HepG2 (cell line): Measurements from ENCODE around the gene ZFP36. TPM values are rescaled to one million over a fixed set of nuclear protein-coding genes. Genes with fewer than 3 reads are reported as not detected.

Experiments
- ATAC-seq: fragments of 200-7000 bp; cut with Tn5 transposase; 3 replicates; pipeline ENCODE4 v1.9.1; 2020; ENCODE audit warnings: mild to moderate bottlenecking, moderate library complexity
- BruUV-seq: library from RNA; stranded (reverse); fragments of 400-500 nt; replicated peaks from 2 replicates; lab custom pipeline; 2021; lab: Mats Ljungman, UMichigan
- CTCF ChIA-PET: fragments of 300-600 bp; formaldehyde crosslinking; extraction: SDS; loops from one replicate; lab custom pipeline; 2021; ENCODE audit warnings: low total read pairs, inconsistent platforms, low intra/inter-chr PET ratio; lab: Yijun Ruan, JAX
- POLR2A ChIA-PET: fragments of 350-600 bp; sonication (Branson Sonifier 250); formaldehyde crosslinking; loops from one replicate; lab custom pipeline; 2020; ENCODE audit warnings: antibody characterized with exemption, inconsistent platforms; lab: Yijun Ruan, JAX
- DNase-seq: peaks from one replicate; pipeline ENCODE4 v3.0.0-alpha.2; 2015; ENCODE audit warnings: low spot score
- FAIRE-seq: peaks from 3 replicates; lab custom pipeline; 2011; peaks lifted over from hg19 to GRCh38; lab: Jason Lieb, UNC
- H2AFZ ChIP-seq: one replicate; pipeline ENCODE4 v1.6.1; 2011; ENCODE audit warnings: low read length, inconsistent platforms
- H3K27ac ChIP-seq: fragments of 300-600 bp; 3 replicates; pipeline ENCODE4 v1.8.0; 2011; ENCODE audit warnings: mixed run types, mild to moderate bottlenecking, mixed read lengths, low read length, inconsistent platforms; ENCODE audit not compliant: insufficient read depth; ENCODE audit errors: extremely low read length
- H3K27me3 ChIP-seq, 2 experiments: fragments of 200-600 bp in 1 of 2; 2 replicates in 1 of 2; 3 replicates in 1 of 2; pipeline versions ENCODE4 v1.6.0 to v1.8.0; 2011; ENCODE audit warnings: low read length in 2 of 2, mild to moderate bottlenecking in 2 of 2, moderate library complexity in 2 of 2, inconsistent platforms in 1 of 2; ENCODE audit not compliant: insufficient read depth in 2 of 2, control insufficient read depth in 1 of 2
- H3K36me3 ChIP-seq, 2 experiments: fragments of 200-600 bp in 1 of 2; replicated peaks in 1 of 2; 2 replicates in 1 of 2; 3 replicates in 1 of 2; pipeline versions ENCODE4 v1.5.1 to v1.8.0; 2011; ENCODE audit warnings: low read length in 2 of 2, inconsistent platforms in 1 of 2; ENCODE audit not compliant: insufficient read depth in 2 of 2, control insufficient read depth in 1 of 2
- H3K4me1 ChIP-seq: 2 replicates; pipeline ENCODE4 v1.5.1; 2012; ENCODE audit warnings: low read length, inconsistent platforms; ENCODE audit not compliant: insufficient read depth
- H3K4me2 ChIP-seq: 2 replicates; pipeline ENCODE4 v1.6.0; 2011; ENCODE audit warnings: low read depth, low read length, inconsistent platforms
- H3K4me3 ChIP-seq, 3 experiments: fragments of 200-600 bp in 1 of 3; sonication (generic), shearing (Covaris generic) in 1 of 3; replicated peaks in 1 of 3; 2 replicates each; pipeline ENCODE4 v1.5.1; 2011 to 2016; ENCODE audit warnings: low read length in 3 of 3, inconsistent platforms in 2 of 3, low read depth in 2 of 3, mild to moderate bottlenecking in 2 of 3, control low read depth in 1 of 3, mixed read lengths in 1 of 3; ENCODE audit not compliant: insufficient read depth in 1 of 3
- H3K79me2 ChIP-seq: one replicate; pipeline ENCODE4 v1.6.1; 2011; ENCODE audit warnings: low read length, inconsistent platforms; ENCODE audit not compliant: insufficient read depth
- H3K9ac ChIP-seq: 2 replicates; pipeline ENCODE4 v1.6.0; 2011; ENCODE audit warnings: mild to moderate bottlenecking, low read depth, low read length, inconsistent platforms; ENCODE audit not compliant: insufficient read depth
- H3K9me3 ChIP-seq: 2 replicates; pipeline ENCODE4 v1.5.1; 2012; ENCODE audit warnings: mild to moderate bottlenecking, low read length
- H4K20me1 ChIP-seq: 2 replicates; pipeline ENCODE4 v1.6.0; 2011; ENCODE audit warnings: inconsistent platforms, mild to moderate bottlenecking, low read length, moderate library complexity; ENCODE audit not compliant: insufficient read depth
- ATF7 ChIP-seq, 2 experiments: fragments of 450-650 bp in 1 of 2; sonication (generic) in 1 of 2; formaldehyde crosslinking in 1 of 2; IDR thresholded peaks; 2 replicates each; pipeline versions ENCODE4 v1.4.0 to v1.6.1; 2016 to 2020; ENCODE audit warnings: antibody characterized with exemption in 1 of 2, mild to moderate bottlenecking in 1 of 2, missing genetic modification reagents in 1 of 2
- FOSL2 ChIP-seq: sonication (generic); formaldehyde crosslinking; IDR thresholded peaks from 2 replicates; pipeline ENCODE4 v1.4.0; 2020; ENCODE audit warnings: missing genetic modification reagents
- MXD3 ChIP-seq: IDR thresholded peaks from 2 replicates; pipeline ENCODE4 v1.6.1; 2016; ENCODE audit warnings: mild to moderate bottlenecking, missing biosample characterization, missing genetic modification reagents
- NFE2L1 ChIP-seq: sonication (generic); formaldehyde crosslinking; IDR thresholded peaks from 2 replicates; pipeline ENCODE4 v1.4.0; 2020; ENCODE audit warnings: missing genetic modification reagents, mild to moderate bottlenecking, borderline replicate concordance
- NR2C2 ChIP-seq: sonication (generic); formaldehyde crosslinking; IDR thresholded peaks from 2 replicates; pipeline ENCODE4 v1.4.0; 2020; ENCODE audit warnings: missing genetic modification reagents, mild to moderate bottlenecking, moderate library complexity, borderline replicate concordance
- PCBP2 ChIP-seq: fragments of 200-400 bp; formaldehyde crosslinking; optimal IDR thresholded peaks from 2 replicates; pipeline ENCODE3; 2018; ENCODE audit warnings: low read length, low read depth; ENCODE audit not compliant: poor library complexity, severe bottlenecking
- SNAPC2 ChIP-seq: sonication (generic); formaldehyde crosslinking; IDR thresholded peaks from 2 replicates; pipeline ENCODE4 v1.8.1; 2022; ENCODE audit warnings: mild to moderate bottlenecking, missing genetic modification reagents
- TEAD3 ChIP-seq: optimal IDR thresholded peaks from 2 replicates; pipeline ENCODE3; 2016; ENCODE audit warnings: borderline replicate concordance
- ZEB1 ChIP-seq: IDR thresholded peaks from 2 replicates; pipeline ENCODE4 v1.6.1; 2012; ENCODE audit warnings: mild to moderate bottlenecking, low read depth, inconsistent platforms; ENCODE audit not compliant: insufficient replicate concordance
- ZNF441 ChIP-seq: sonication (generic); formaldehyde crosslinking; IDR thresholded peaks from 2 replicates; pipeline ENCODE4 v1.7.0; 2021; ENCODE audit warnings: missing genetic modification reagents, borderline replicate concordance
- ZNF609 ChIP-seq: sonication (generic); formaldehyde crosslinking; IDR thresholded peaks from 2 replicates; pipeline ENCODE4 v1.4.0; 2020; ENCODE audit warnings: mild to moderate bottlenecking, missing genetic modification reagents, borderline replicate concordance
- WGBS: methylation state at CpG from one replicate; pipeline ENCODE4 v1.1.6; 2017; ENCODE audit warnings: low lambda C conversion rate; 5-methylcytosine and 5-hydroxymethylcytosine counted together
- in situ Hi-C: cut with HindIII; loops from 2 replicates; pipeline ENCODE4 v1.10.0; 2017; ENCODE audit warnings: low pct_unique_long_range_greater_than_20kb; ENCODE audit not compliant: extremely low pct_ligation_motif_present
- intact Hi-C: fragments of 100-400 bp; cut with micrococcal nuclease; formaldehyde crosslinking; loops from one replicate; pipeline ENCODE4 v1.10.0; 2022; ENCODE audit not compliant: unreplicated experiment
- polyA plus RNA-seq, 8 experiments: library from polyadenylated mRNA; depleted of rRNA in 3 of 8; stranded (reverse) in 7 of 8; unstranded in 1 of 8; fragments of >200 nt; fragmentation: Illumina TruSeq in 4 of 8; extraction: Trizol in 4 of 8; gene quantifications; 2 replicates each; pipeline versions ENCODE4 v1.2.1 to v1.2.3, GENCODE V29; 2011 to 2016; ENCODE audit warnings: low read depth in 4 of 8, missing spikeins in 1 of 8, mixed read lengths in 1 of 8; ENCODE audit not compliant: insufficient read depth in 1 of 8
- total RNA-seq, 5 experiments: library from RNA; depleted of rRNA; stranded (reverse); fragments of >200 nt; fragmentation: Illumina TruSeq; extraction: Trizol; gene quantifications; 2 replicates each; pipeline ENCODE4 v1.2.3, GENCODE V29; 2016; ENCODE audit warnings: low read depth in 1 of 5

Gene ZFP36
- total and polyA plus RNA-seq, 2 of the 13 experiments (the other 11 are each of a cell fraction or from before 2014, with no cell fraction given): 1.4 to 1.7 TPM

GRCh38 chr19:39436350-39436716 lies 29.7 kb downstream of the ZFP36 start:
- Histone ChIP-seq H3K9ac (peak overlapping the region; percentile 99), H3K27ac (peak overlapping the region; percentile 88), H3K27me3 (no peaks in the 10 kb centered on the region; a peak in 1 of 5 replicates), H3K9me3 (no peaks in the 10 kb centered on the region), H3K4me3 (peak overlapping the region; percentile 64 to 99 (median 77)), H2AFZ (no peak overlapping the region), H3K79me2 (peaks cover 24% of the 10 kb centered on the region), H3K4me1 (peaks cover 73% of the 10 kb centered on the region), H4K20me1 (peaks cover 29% of the 10 kb centered on the region), H3K36me3 (peaks cover 11 to 26% of the 10 kb centered on the region in 2 experiments), H3K4me2 (peak overlapping the region; percentile 95)
- FAIRE-seq (no peak), DNase-seq (no peak), ATAC-seq (no peak)
- intact Hi-C loops (no loop called here), in situ Hi-C loops (no loop called here)
- WGBS: 1% methylated on average over 2 of the region's 2 CpGs
- POLR2A ChIA-PET: interaction anchor here (0.6 to 1.8 kb wide), 39 partner anchors 8 to 534 kb away, joined by 3 to 78 read pairs (median 5); partner anchors contain the start of genes EID2, EID2B, FBL and MED29
- TF ChIP-seq PCBP2: peak; percentile 80
- TF ChIP-seq ZEB1: no peak
- 0 out of 2 replicates have a peak, but pooled peaks have one; percentile 8 for TF ChIP-seq ZNF441 (CRISPR knock-in tag)
- no peak for TF ChIP-seq SNAPC2 (CRISPR knock-in tag)
- no peak for TF ChIP-seq MXD3 (CRISPR knock-in tag)
- no peak for TF ChIP-seq NFE2L1 (CRISPR knock-in tag)
- CTCF ChIA-PET: no interaction called here
- BruUV-seq: TSS peak; percentile 99

GRCh38 chr19:39438270-39438934 lies 31.8 kb downstream of the ZFP36 start:
- Histone ChIP-seq H3K9ac (peak overlapping the region; percentile 21; the same call in 1 of the 2 replicates), H3K4me2 (peak overlapping the region; percentile 95), H3K9me3 (no peaks in the 10 kb centered on the region), H2AFZ (no peak overlapping the region), H4K20me1 (peaks cover 23% of the 10 kb centered on the region), H3K79me2 (peaks cover 23% of the 10 kb centered on the region), H3K27me3 (no peaks in the 10 kb centered on the region; a peak in 2 of 5 replicates), H3K4me1 (peaks cover 63% of the 10 kb centered on the region), H3K27ac (no peak overlapping the region), H3K36me3 (peaks cover 8 to 14% of the 10 kb centered on the region in 2 experiments), H3K4me3 (peak overlapping the region in 1 of 3 experiments; percentile 32; a peak in 1 of 6 replicates)
- DNase-seq (peak; percentile 50), FAIRE-seq (no peak), ATAC-seq (no peak)
- 13% methylated on average over 9 of the region's 9 CpGs for WGBS
- in situ Hi-C loops (no loop called here), intact Hi-C loops (no loop called here)
- ChIA-PET CTCF (no interaction called here), POLR2A (interaction anchor here (0.6 to 2.9 kb wide), 6 partner anchors 10 to 932 kb away, joined by 3 to 20 read pairs (median 5); partner anchors contain the start of genes MED29, PAF1 and ZFP36)
- no TSS peak for BruUV-seq
- TF ChIP-seq FOSL2 (peak; percentile 69), ZNF609 (CRISPR knock-in tag) (no peak), ATF7 (IDR thresholded peaks at IDR 0.05) (peak; percentile 57; the same call in 1 of the 2 replicates), ATF7 (CRISPR knock-in tag; IDR thresholded peaks at IDR 0.05) (no peak), TEAD3 (peak; percentile 94), NR2C2 (CRISPR knock-in tag) (no peak)
